Measurements from ENCODE around the gene OSGIN1. TPM values are rescaled to one million over a fixed set of nuclear protein-coding genes. Genes with fewer than 3 reads are reported as not detected.

The OSGIN1 gene
- total RNA-seq, 1 donor from 2014 or later = 4.7 TPM

DNA sequence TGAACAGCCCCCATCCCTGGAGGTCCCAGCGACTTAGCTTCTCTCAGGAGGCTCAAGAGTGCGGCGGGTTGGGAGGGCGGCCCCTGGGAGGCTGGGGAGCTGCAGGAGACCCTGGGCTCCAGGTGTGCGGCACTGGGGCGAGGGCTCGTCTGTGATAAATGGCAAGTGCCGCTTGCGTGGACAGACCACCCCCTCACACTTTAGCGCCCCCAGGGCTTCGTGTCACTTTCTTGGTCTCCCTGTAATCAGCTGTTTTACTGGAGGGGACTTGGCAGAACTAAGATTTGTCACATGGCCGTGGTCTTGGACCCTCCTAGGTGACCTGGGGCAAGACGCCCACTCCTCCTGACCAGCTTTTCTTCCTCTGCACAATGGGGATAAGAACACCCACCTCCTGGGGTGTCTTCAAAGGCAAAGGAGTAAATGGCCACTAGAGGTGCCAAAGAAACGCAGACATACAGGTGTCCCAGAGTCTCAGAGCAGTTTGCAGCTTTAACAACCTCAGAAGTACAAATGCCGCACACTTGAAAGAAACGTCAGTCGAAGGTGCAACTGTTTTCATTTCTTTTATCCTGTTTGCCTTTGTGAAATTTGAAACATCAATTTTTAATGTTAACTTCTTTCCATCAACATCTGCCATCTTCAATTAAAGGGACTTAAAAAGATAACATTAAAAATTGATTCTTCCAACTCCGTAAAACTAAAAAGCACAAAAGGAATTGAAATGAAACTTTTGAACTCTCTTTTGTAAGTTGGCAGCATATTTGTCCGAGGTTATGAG lies 946 bp downstream of the OSGIN1 start:
- peak; percentile 8 for ATAC-seq
- intact Hi-C loops (cut with micrococcal nuclease) = no loop called here
- no peak for DNase-seq

- DNase-seq (no peak), ATAC-seq (peak; percentile 23)
- intact Hi-C loops (cut with micrococcal nuclease) = no loop called here
Measured at GRCh38 chr16:83954577-83955016, 1.6 kb downstream of the OSGIN1 start.

DNA sequence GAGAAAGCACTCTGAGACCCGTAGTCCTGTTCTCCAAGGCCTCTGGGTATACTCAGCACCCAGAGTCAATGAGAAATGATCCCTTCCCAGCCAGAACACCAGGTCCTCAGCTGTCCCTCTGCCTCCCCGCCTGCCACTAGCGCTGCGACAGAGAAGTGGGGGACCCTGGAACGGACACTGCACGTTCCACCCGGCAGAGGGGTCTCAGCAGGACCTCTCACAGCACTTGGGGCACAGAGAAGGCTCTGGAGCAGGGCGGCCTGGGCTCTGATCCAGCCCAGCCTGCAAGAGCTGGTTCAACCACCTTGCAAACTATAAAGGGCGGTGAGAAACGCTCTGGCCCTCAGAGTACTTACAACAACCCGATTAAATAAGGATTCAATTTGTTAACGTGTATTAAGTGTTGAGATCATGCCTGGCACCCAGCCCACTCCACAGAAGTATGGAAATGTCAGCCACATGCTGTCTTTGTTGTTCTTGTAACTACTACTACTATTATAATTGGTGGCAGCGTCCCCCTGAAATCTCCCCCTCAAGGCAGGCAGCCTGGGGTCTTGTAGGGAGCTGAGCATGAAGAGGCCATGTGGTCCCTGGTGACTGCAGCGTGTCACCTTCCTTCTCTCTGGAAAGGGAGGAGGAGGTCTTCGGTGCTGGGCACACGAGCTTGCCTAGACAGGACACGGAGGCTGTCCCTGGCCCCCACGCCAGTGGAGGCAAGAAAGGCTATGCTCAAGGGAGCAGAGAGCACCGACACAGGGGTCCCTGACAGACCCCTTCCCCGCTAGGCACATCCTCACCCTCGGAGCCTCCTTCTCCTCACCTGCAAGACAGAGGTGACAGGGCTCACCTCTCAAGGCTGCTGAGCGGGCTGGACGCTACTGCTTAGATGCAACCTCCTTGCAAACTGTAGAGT lies 2.4 kb downstream of the OSGIN1 start:
- DNase-seq (no peak), ATAC-seq (no peak)
- intact Hi-C loops (cut with micrococcal nuclease) = no loop called here

- ATAC-seq (peak; percentile 14), DNase-seq (peak; percentile 90)
- intact Hi-C loops (cut with micrococcal nuclease) = no loop called here
Measured at GRCh38 chr16:83956336-83957289, 3.6 kb downstream of the OSGIN1 start.

- intact Hi-C loops (cut with micrococcal nuclease) = no loop called here
- ATAC-seq (no peak), DNase-seq (no peak)
Measured at GRCh38 chr16:83957296-83957855, 4.3 kb downstream of the OSGIN1 start.

DNA sequence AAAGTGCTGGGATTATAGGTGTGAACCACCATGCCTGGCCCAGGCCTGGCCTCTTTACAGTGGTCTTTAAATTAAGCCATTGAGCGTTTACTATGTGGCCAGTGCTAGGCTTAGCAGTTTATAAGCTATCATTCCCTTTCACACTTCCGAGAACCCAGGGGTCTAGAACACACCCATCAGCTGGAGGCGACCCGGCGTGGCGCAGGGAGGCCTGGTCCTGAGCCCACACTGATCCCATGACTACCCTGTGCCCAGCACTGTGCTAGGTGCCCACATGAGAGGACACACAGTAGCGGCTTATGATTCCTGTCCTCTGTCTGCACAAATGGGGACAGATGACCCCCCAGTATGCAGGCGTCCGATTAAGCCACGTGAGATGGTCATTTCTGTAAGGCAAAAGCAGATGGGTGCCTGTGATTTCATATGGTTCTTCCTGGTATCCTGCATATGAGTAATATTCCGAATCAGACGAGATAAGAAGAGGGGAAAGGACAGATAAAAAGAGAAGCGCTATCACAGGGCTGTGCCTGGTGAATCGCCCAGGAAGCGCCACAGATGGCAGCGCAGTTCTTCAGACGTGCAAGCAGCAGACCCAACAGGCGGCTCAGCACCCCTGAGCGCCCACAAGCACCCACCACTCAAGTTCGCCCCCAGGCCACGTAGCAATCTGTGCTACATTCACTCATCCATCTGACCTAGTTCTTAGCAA lies 5.3 kb downstream of the OSGIN1 start:
- ATAC-seq (no peak), DNase-seq (no peak)
- intact Hi-C loops (cut with micrococcal nuclease) = no loop called here

DNA sequence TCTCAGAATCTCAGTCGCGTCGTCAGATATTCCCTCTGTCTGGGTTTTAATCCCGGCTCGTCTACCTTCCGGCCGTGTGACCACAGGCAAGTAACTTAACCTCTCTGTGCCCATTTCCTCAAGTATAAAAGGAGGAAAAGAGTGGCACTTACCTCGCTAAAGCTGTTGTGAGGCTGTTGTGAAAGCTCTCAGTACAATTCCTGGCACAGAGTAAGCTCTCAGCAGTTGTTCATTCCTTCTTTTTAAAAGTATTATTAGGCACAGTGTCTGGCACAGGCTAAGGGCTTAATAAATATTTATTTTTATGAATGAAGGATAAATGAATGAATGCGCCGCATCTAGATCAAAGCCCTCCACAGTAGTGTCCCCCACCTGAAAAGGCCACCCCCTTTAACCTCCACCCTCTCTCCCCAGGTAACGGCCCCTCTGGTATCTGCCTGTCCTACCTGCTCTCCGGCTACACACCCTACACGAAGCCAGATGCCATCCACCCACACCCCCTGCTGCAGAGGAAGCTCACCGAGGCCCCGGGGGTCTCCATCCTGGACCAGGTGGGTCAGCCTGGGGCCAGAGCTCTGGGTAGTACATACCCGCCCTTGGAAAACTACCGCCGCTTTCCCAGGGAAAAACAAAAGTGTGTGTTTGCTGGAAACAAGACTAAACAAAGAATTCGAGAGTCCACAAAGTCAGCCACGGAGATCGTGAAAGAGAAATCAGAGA lies 6.0 kb downstream of the OSGIN1 start:
- DNase-seq (no peak), ATAC-seq (peak; percentile 15)
- intact Hi-C loops (cut with micrococcal nuclease) = no loop called here

GRCh38 chr16:83959656-83960434 lies 6.8 kb downstream of the OSGIN1 start:
- DNase-seq (peak; percentile 64), ATAC-seq (peak; percentile 42)
- intact Hi-C loops (cut with micrococcal nuclease) = no loop called here

DNA sequence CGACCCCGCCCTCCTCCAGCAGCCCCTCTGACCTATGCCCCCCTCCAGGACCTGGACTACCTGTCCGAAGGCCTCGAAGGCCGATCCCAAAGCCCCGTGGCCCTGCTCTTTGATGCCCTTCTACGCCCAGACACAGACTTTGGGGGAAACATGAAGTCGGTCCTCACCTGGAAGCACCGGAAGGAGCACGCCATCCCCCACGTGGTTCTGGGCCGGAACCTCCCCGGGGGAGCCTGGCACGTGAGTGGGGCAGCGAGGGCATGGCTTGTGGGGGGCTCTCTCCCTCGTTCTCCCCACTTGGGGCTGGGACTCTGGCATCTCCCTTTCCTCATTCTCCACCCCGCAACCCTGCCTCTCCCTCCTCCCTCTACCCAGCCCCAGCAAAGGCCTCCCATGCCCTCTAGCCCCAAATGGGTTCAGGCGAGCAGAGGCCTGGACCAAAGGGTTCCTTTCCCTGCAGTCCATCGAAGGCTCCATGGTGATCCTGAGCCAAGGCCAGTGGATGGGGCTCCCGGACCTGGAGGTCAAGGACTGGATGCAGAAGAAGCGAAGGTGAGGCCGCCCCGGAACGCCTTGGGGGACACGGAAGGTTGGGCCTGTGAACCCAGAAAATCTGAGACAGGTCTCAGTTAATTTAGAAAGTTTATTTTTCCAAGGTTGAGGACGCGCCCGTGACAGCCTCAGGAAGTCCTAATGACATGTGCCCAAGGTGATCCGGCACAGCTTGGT lies 7.6 kb downstream of the OSGIN1 start:
- no peak for ATAC-seq
- no peak for DNase-seq
- intact Hi-C loops (cut with micrococcal nuclease) = no loop called here

GRCh38 chr16:83961591-83961990 lies 8.6 kb downstream of the OSGIN1 start:
- intact Hi-C loops (cut with micrococcal nuclease) = no loop called here
- DNase-seq = no peak
- no peak for ATAC-seq

GRCh38 chr16:83963277-83964119 lies 10.5 kb downstream of the OSGIN1 start:
- peak; percentile 77 for ATAC-seq
- peak; percentile 60 for DNase-seq
- intact Hi-C loops (cut with micrococcal nuclease) = no loop called here

GRCh38 chr16:83964684-83965443 lies 11.8 kb downstream of the OSGIN1 start:
- DNase-seq (no peak), ATAC-seq (no peak)
- intact Hi-C loops (cut with micrococcal nuclease) = loop anchor here (5.0 kb wide), 1 partner anchor 97 kb away; no protein-coding TSS in a partner anchor

GRCh38 chr16:83965444-83966152 lies 12.6 kb downstream of the OSGIN1 start:
- intact Hi-C loops (cut with micrococcal nuclease) = loop anchor here (5.0 kb wide), 1 partner anchor 97 kb away; no protein-coding TSS in a partner anchor
- ATAC-seq (no peak), DNase-seq (no peak)

GRCh38 chr16:83966153-83966696 lies 13.2 kb downstream of the OSGIN1 start:
- ATAC-seq = no peak
- intact Hi-C loops (cut with micrococcal nuclease) = loop anchor here (5.0 kb wide), 1 partner anchor 96 kb away; no protein-coding TSS in a partner anchor
- DNase-seq = no peak
